ENCODE measurements around the gene SMU1.

- TF ChIP-seq CTCF (conservative IDR thresholded peaks at IDR 0.05 in 1 of 2, IDR thresholded peaks at IDR 0.05 in 1 of 2; ENCODE audit: extremely low read depth in 1 of 2, insufficient read depth in 1 of 2, low read depth in 1 of 2, low read length in 2 of 2) (no peak), EZH2 (IDR thresholded peaks at IDR 0.05; ENCODE audit: borderline replicate concordance, low read length) (no peak)
Observed at GRCh38 chr9:32992595-32993238, 83.8 kb downstream of the SMU1 start.

All from mammary epithelial cell (primary cell).